ENCODE data around the gene LSM4.

DNA sequence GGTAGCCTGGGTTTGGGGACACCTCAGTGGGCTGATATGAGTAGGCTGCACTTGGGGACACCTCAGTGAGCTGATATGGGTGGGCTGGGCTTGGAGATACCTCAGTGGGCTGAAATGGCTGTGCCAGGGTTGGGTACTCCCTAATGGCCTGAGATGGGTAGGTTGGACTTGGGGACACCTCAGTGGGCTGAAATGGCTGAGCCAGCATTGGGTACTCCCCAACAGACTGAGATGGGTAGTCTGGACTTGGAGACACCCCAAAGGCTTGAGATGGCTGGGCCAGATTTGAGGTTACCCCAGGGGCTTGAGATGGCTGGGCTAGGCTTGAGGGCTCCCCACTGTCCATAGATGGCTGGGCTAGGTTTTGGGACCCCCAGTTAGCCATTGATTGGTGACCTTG lies 60.7 kb downstream of the LSM4 start:
- TF ChIP-seq, protein P1, sequence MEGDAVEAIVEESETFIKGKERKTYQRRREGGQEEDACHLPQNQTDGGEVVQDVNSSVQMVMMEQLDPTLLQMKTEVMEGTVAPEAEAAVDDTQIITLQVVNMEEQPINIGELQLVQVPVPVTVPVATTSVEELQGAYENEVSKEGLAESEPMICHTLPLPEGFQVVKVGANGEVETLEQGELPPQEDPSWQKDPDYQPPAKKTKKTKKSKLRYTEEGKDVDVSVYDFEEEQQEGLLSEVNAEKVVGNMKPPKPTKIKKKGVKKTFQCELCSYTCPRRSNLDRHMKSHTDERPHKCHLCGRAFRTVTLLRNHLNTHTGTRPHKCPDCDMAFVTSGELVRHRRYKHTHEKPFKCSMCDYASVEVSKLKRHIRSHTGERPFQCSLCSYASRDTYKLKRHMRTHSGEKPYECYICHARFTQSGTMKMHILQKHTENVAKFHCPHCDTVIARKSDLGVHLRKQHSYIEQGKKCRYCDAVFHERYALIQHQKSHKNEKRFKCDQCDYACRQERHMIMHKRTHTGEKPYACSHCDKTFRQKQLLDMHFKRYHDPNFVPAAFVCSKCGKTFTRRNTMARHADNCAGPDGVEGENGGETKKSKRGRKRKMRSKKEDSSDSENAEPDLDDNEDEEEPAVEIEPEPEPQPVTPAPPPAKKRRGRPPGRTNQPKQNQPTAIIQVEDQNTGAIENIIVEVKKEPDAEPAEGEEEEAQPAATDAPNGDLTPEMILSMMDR (IDR thresholded peaks at IDR 0.05): no peak
- TF ChIP-seq POLR2A (IDR thresholded peaks at IDR 0.05): no peak
